Ascending aorta (tissue), 2 donors: ENCODE measurements around the gene NCKAP5. TPM values are rescaled to one million over a fixed set of nuclear protein-coding genes. Genes with fewer than 3 reads are reported as not detected.

ENCODE experiments used
- DNase-seq, 2 donors: peaks; one replicate each; pipeline ENCODE4 v3.0.0-alpha.2; 2019; ENCODE audit warnings: low spot score in 2 of 2
- H3K27ac ChIP-seq, 2 donors: fragments of 200-600 bp; sonication (generic); one replicate each; pipeline ENCODE4 v1.5.1; 2016 to 2017; ENCODE audit warnings: mild to moderate bottlenecking in 1 of 2
- H3K27me3 ChIP-seq: fragments of 200-600 bp; sonication (generic); one replicate; pipeline ENCODE4 v1.5.1; 2017
- H3K36me3 ChIP-seq, 2 donors: fragments of 200-600 bp; sonication (generic); one replicate each; pipeline ENCODE4 v1.5.1; 2016
- H3K4me1 ChIP-seq, 2 donors: fragments of 200-600 bp; sonication (generic); one replicate each; pipeline ENCODE4 v1.5.1; 2016 to 2017; ENCODE audit warnings: mild to moderate bottlenecking in 1 of 2
- H3K4me3 ChIP-seq, 2 donors: fragments of 200-600 bp; sonication (generic); one replicate each; pipeline ENCODE4 v1.5.1; 2016 to 2017; ENCODE audit warnings: mild to moderate bottlenecking in 1 of 2
- H3K9me3 ChIP-seq, 2 donors: fragments of 200-600 bp; sonication (generic); one replicate each; pipeline ENCODE4 v1.5.1; 2016
- CTCF ChIP-seq, 3 experiments: fragments of 200-600 bp in 2 of 3; fragments of 450-650 bp in 1 of 3; sonication (generic) in 2 of 3; IDR thresholded peaks; one replicate each; pipeline ENCODE4 v1.5.1; 2016 to 2019; ENCODE audit warnings: antibody characterized with exemption in 3 of 3, mild to moderate bottlenecking in 1 of 3, moderate library complexity in 1 of 3
- intact Hi-C: fragments of 100-400 bp; cut with DNase I; formaldehyde crosslinking; loops from one replicate; pipeline ENCODE4 v1.15.1; 2023
- total RNA-seq: library from RNA; depleted of rRNA; stranded (reverse); fragments of >200 nt; gene quantifications from one replicate; pipeline ENCODE4 v1.1.0, GENCODE V29; 2016

Gene NCKAP5
- total RNA-seq, 1 donor from 2014 or later: 0.75 TPM

DNA sequence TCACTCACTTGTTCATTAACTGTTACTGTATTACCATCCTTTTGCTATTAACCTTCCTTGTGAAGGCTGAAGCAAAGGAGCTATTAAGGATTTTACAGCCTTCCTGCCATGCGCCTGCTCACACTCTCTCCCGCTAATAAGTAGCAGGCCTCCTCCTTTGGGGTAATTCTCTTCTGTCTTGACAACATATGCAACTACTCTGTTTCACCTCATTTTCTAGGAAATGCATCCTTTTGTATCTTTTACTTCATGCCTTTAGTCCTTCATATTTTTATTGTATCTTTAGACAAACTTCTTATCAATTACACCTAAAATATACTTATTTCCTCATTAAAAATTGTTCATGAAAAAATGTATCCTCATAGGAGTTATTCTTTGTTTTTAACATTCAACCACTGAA is 463.4 kb downstream of the NCKAP5 start:
- intact Hi-C loops: no loop called here

DNA sequence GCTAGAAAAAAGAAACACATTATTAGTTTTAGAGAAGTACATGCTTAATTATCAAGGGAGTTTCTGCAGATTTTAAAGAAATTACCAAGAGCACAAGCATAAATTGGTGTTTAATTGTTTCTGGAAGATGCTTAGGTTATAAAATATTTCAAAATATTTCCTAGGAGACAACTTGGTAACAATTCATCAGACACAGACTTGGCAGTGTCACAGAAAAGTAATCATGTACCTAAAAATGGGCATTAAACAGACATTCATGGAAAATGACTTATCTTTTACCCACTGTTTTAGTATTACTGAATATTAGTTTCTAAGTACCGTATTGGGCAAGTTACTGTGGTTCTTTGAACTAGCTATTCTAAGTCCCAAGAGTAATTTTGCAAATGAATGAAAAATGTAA is 469.5 kb downstream of the NCKAP5 start:
- DNase-seq: no peak
- intact Hi-C loops: no loop called here
- no peaks in the 10 kb centered on the region for H3K4me1 ChIP-seq
- H3K27ac ChIP-seq: no peak overlapping the region
- H3K9me3 ChIP-seq: no peaks in the 10 kb centered on the region
- no peak overlapping the region for H3K4me3 ChIP-seq
- H3K27me3 ChIP-seq: no peaks in the 10 kb centered on the region
- no peak for TF ChIP-seq CTCF (IDR thresholded peaks at IDR 0.05)
- no peaks in the 10 kb centered on the region for H3K36me3 ChIP-seq

More for the DNA sequence above, 463.4 kb downstream of the NCKAP5 start:
- H3K36me3 ChIP-seq: no peaks in the 10 kb centered on the region
- TF ChIP-seq CTCF (IDR thresholded peaks at IDR 0.05): no peak
- no peaks in the 10 kb centered on the region for H3K27me3 ChIP-seq
- no peaks in the 10 kb centered on the region for H3K4me1 ChIP-seq
- DNase-seq: no peak
- no peak overlapping the region for H3K27ac ChIP-seq
- no peaks in the 10 kb centered on the region for H3K9me3 ChIP-seq
- H3K4me3 ChIP-seq: no peak overlapping the region

DNA sequence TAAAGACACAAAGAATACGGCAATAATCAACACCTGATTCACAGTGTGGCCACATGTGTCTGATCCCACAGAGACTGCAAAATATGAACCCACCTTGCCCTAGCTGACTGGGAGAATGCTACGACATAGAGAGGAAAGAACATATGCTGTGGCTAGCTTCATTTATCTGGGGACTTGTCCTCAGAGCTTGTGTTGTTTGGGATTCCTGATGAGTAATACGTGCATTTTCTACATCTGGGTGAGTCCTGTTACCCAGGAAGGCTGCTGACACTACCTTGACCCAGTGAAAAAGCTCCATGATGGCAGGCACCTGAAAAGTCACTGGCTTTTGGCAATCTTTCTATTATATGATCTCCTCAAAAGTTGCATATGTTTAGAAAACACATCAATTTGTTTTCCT is 470.6 kb downstream of the NCKAP5 start:
- no peaks in the 10 kb centered on the region for H3K4me1 ChIP-seq
- no peaks in the 10 kb centered on the region for H3K9me3 ChIP-seq
- no peak for DNase-seq
- H3K27ac ChIP-seq: no peak overlapping the region
- no peaks in the 10 kb centered on the region for H3K36me3 ChIP-seq
- H3K27me3 ChIP-seq: no peaks in the 10 kb centered on the region
- no peak for TF ChIP-seq CTCF (IDR thresholded peaks at IDR 0.05)
- intact Hi-C loops: no loop called here
- H3K4me3 ChIP-seq: no peak overlapping the region

- H3K9me3 ChIP-seq: no peaks in the 10 kb centered on the region
- H3K36me3 ChIP-seq: no peaks in the 10 kb centered on the region
- H3K27ac ChIP-seq: no peak overlapping the region
- H3K27me3 ChIP-seq: no peaks in the 10 kb centered on the region
- DNase-seq: no peak
- H3K4me3 ChIP-seq: no peak overlapping the region
- H3K4me1 ChIP-seq: no peaks in the 10 kb centered on the region
- intact Hi-C loops: no loop called here
- no peak for TF ChIP-seq CTCF (IDR thresholded peaks at IDR 0.05)
These were observed 475.7 kb downstream of the NCKAP5 start for GRCh38 chr2:133092571-133092970.

DNA sequence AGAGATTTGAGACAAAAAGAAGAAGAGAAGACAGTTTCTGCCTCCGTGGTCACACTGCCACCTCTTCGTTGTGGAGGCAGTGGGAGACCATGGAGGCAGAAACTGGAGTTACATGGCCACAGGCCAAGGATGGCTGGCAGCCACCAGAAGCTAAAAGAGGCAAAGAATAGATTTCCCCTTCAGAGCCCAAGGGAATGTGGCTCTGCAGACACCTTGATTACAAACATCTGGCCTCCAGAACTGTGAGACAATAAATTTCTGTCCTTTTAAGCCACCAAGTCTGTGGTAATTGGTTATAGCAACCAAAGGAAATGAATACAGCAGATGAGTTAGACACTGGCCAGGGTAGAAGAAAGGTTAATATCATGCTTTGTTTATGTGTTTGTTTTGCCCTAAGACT is 477.9 kb downstream of the NCKAP5 start:
- H3K27me3 ChIP-seq: no peaks in the 10 kb centered on the region
- intact Hi-C loops: no loop called here
- no peak for DNase-seq
- no peaks in the 10 kb centered on the region for H3K36me3 ChIP-seq
- no peak overlapping the region for H3K4me3 ChIP-seq
- H3K9me3 ChIP-seq: no peaks in the 10 kb centered on the region
- H3K4me1 ChIP-seq: no peaks in the 10 kb centered on the region
- TF ChIP-seq CTCF (IDR thresholded peaks at IDR 0.05): no peak
- H3K27ac ChIP-seq: no peak overlapping the region

DNA sequence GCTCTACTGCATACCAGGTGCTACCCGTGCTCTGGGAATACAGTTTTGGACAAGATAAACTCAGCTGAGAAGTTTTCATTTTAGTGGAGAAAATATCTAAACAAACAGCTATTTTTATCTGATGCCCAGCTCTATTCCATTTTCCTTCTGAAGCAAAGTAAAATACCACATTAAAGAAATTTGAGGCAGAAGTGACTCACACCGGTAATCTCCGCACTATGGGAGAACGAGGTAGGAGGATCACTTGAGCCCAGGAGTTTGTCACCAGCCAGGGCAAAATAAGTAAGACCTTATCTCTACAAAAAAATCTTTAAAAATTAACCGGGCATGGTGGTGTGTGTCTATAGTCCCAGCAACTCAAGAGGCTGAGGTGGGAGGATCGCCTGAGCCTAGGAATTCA is 482.1 kb downstream of the NCKAP5 start:
- no peaks in the 10 kb centered on the region for H3K27me3 ChIP-seq
- H3K27ac ChIP-seq: no peak overlapping the region
- no peaks in the 10 kb centered on the region for H3K9me3 ChIP-seq
- no peak overlapping the region for H3K4me3 ChIP-seq
- no peak for DNase-seq
- H3K4me1 ChIP-seq: no peaks in the 10 kb centered on the region
- TF ChIP-seq CTCF (IDR thresholded peaks at IDR 0.05): no peak
- intact Hi-C loops: no loop called here
- no peaks in the 10 kb centered on the region for H3K36me3 ChIP-seq
